HepG2 (cell line): Measurements from ENCODE around the gene KLRC4. TPM values are rescaled to one million over a fixed set of nuclear protein-coding genes. Genes with fewer than 3 reads are reported as not detected.

Experiments
- ATM ChIP-seq: fragments of 450-650 bp; IDR thresholded peaks from 2 replicates; pipeline ENCODE4 v1.7.1; 2017; ENCODE audit warnings: mild to moderate bottlenecking, borderline replicate concordance
- EED ChIP-seq: sonication (generic); formaldehyde crosslinking; IDR thresholded peaks from 2 replicates; pipeline ENCODE4 v1.5.0; 2020; ENCODE audit warnings: mild to moderate bottlenecking, missing genetic modification reagents
- FOXK2 ChIP-seq: fragments of 450-650 bp; IDR thresholded peaks from 2 replicates; pipeline ENCODE4 v1.6.1; 2016
- KMT2B ChIP-seq: IDR thresholded peaks from 2 replicates; pipeline ENCODE4 v1.6.1; 2016; ENCODE audit warnings: missing genetic modification reagents, missing compliant biosample characterization
- MBNL3 ChIP-seq: fragments of 250-450 bp; sonication (Bioruptor Pico); conservative IDR thresholded peaks from 2 replicates; pipeline ENCODE4 v1.8.0; 2022; ENCODE audit warnings: mild to moderate bottlenecking, inconsistent platforms
- MXD3 ChIP-seq: IDR thresholded peaks from 2 replicates; pipeline ENCODE4 v1.6.1; 2016; ENCODE audit warnings: mild to moderate bottlenecking, missing biosample characterization, missing genetic modification reagents
- NAIF1 ChIP-seq: sonication (generic); formaldehyde crosslinking; IDR thresholded peaks from 2 replicates; pipeline ENCODE4 v1.5.0; 2020; ENCODE audit warnings: mild to moderate bottlenecking, missing genetic modification reagents, borderline replicate concordance
- NCOA2 ChIP-seq: sonication (generic); formaldehyde crosslinking; IDR thresholded peaks from 2 replicates; pipeline ENCODE4 v1.8.0; 2022; ENCODE audit warnings: inconsistent platforms
- NFE2 ChIP-seq: sonication (generic); formaldehyde crosslinking; IDR thresholded peaks from 2 replicates; pipeline ENCODE4 v1.4.0; 2020; ENCODE audit warnings: missing genetic modification reagents
- RBAK ChIP-seq: sonication (generic); formaldehyde crosslinking; IDR thresholded peaks from 2 replicates; pipeline ENCODE4 v1.5.1; 2020; ENCODE audit warnings: mild to moderate bottlenecking, missing genetic modification reagents
- SRF ChIP-seq: IDR thresholded peaks from 2 replicates; pipeline ENCODE4 v1.6.1; 2011; ENCODE audit warnings: mild to moderate bottlenecking, low read depth, low read length, moderate library complexity
- SRSF4 ChIP-seq: fragments of 200-400 bp; formaldehyde crosslinking; IDR thresholded peaks from one replicate; pipeline ENCODE4 v1.6.1; 2018; ENCODE audit warnings: mild to moderate bottlenecking, low read depth, low read length, moderate library complexity; ENCODE audit not compliant: poor library complexity, severe bottlenecking
- ZFP36L2 ChIP-seq: sonication (generic); formaldehyde crosslinking; IDR thresholded peaks from 2 replicates; pipeline ENCODE4 v1.4.0; 2020; ENCODE audit warnings: missing genetic modification reagents
- ZGPAT ChIP-seq: IDR thresholded peaks from 2 replicates; pipeline ENCODE4 v1.6.1; 2016; ENCODE audit warnings: mild to moderate bottlenecking
- ZNF510 ChIP-seq: sonication (generic); formaldehyde crosslinking; IDR thresholded peaks from 2 replicates; pipeline ENCODE4 v1.4.0; 2020; ENCODE audit warnings: low read depth, mild to moderate bottlenecking, missing genetic modification reagents
- ZNF597 ChIP-seq: sonication (generic); formaldehyde crosslinking; IDR thresholded peaks from 2 replicates; pipeline ENCODE4 v1.5.0; 2020; ENCODE audit warnings: missing genetic modification reagents
- ZNF616 ChIP-seq: sonication (generic); formaldehyde crosslinking; IDR thresholded peaks from 2 replicates; pipeline ENCODE4 v1.5.0; 2020; ENCODE audit warnings: low read depth, mild to moderate bottlenecking, missing genetic modification reagents
- ZNF660 ChIP-seq: sonication (generic); formaldehyde crosslinking; IDR thresholded peaks from 2 replicates; pipeline ENCODE4 v1.5.1; 2020; ENCODE audit warnings: mild to moderate bottlenecking, low read depth, missing genetic modification reagents, borderline replicate concordance
- ZNF780A ChIP-seq: sonication (generic); formaldehyde crosslinking; IDR thresholded peaks from 2 replicates; pipeline ENCODE4 v1.8.0; 2022; ENCODE audit warnings: mild to moderate bottlenecking, missing genetic modification reagents, moderate library complexity
- ZNF816 ChIP-seq: sonication (generic); formaldehyde crosslinking; IDR thresholded peaks from 2 replicates; pipeline ENCODE4 v1.8.0; 2022; ENCODE audit warnings: missing genetic modification reagents, mild to moderate bottlenecking, borderline replicate concordance
- polyA plus RNA-seq, 8 experiments: library from polyadenylated mRNA; depleted of rRNA in 3 of 8; stranded (reverse) in 7 of 8; unstranded in 1 of 8; fragments of >200 nt; fragmentation: Illumina TruSeq in 4 of 8; extraction: Trizol in 4 of 8; gene quantifications; 2 replicates each; pipeline versions ENCODE4 v1.2.1 to v1.2.3, GENCODE V29; 2011 to 2016; ENCODE audit warnings: low read depth in 4 of 8, missing spikeins in 1 of 8, mixed read lengths in 1 of 8; ENCODE audit not compliant: insufficient read depth in 1 of 8
- total RNA-seq, 5 experiments: library from RNA; depleted of rRNA; stranded (reverse); fragments of >200 nt; fragmentation: Illumina TruSeq; extraction: Trizol; gene quantifications; 2 replicates each; pipeline ENCODE4 v1.2.3, GENCODE V29; 2016; ENCODE audit warnings: low read depth in 1 of 5
- TF ChIP-seq, protein P1 (sequence below): sonication (generic); formaldehyde crosslinking; IDR thresholded peaks from 2 replicates; pipeline ENCODE4 v1.5.1; 2020; ENCODE audit warnings: missing genetic modification reagents, mild to moderate bottlenecking, borderline replicate concordance
- TF ChIP-seq, protein P2 (sequence below): sonication (generic); formaldehyde crosslinking; IDR thresholded peaks from 2 replicates; pipeline ENCODE4 v1.4.0; 2020; ENCODE audit warnings: missing genetic modification reagents, borderline replicate concordance

KLRC4 gene
- total and polyA plus RNA-seq, 2 of the 13 experiments (the other 11 are each of a cell fraction or from before 2014, with no cell fraction given): 0.09 TPM; not detected in 1

GRCh38 chr12:10395390-10395998, 14.1 kb downstream of the KLRC4 start (continued):
- no peak for TF ChIP-seq MBNL3 (CRISPR knock-in tag)
- TF ChIP-seq ZNF597 (CRISPR knock-in tag): no peak
- TF ChIP-seq NCOA2 (CRISPR knock-in tag): 0 out of 2 replicates have a peak, but pooled peaks have one; percentile 23
- no peak for TF ChIP-seq MXD3
- no peak for TF ChIP-seq NFE2
- TF ChIP-seq, protein P1, sequence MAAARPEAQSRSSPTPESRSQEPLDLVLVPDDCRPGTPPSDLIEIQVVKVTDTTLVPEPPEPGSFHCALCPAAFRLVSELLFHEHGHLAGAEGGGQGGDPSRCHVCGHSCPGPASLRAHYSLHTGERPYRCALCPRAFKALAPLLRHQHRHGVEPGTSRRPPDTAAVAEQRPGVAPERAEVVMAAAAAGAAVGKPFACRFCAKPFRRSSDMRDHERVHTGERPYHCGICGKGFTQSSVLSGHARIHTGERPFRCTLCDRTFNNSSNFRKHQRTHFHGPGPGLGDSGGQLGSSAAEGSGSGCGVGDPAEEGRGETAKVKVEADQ: no peak
- no peak for TF ChIP-seq ZNF510
- no peak for TF ChIP-seq SRF
- no peak for TF ChIP-seq ZNF816 (CRISPR knock-in tag)
- TF ChIP-seq ATM: no peak
- TF ChIP-seq NAIF1: no peak
- no peak for TF ChIP-seq ZGPAT (CRISPR knock-in tag)
- no peak for TF ChIP-seq SRSF4
- TF ChIP-seq ZFP36L2 (CRISPR knock-in tag): no peak
- TF ChIP-seq ZNF780A (CRISPR knock-in tag): no peak
- no peak for TF ChIP-seq ZNF660 (CRISPR knock-in tag)
- TF ChIP-seq FOXK2: no peak
- no peak for TF ChIP-seq ZNF616 (CRISPR knock-in tag)
- TF ChIP-seq, protein P2, sequence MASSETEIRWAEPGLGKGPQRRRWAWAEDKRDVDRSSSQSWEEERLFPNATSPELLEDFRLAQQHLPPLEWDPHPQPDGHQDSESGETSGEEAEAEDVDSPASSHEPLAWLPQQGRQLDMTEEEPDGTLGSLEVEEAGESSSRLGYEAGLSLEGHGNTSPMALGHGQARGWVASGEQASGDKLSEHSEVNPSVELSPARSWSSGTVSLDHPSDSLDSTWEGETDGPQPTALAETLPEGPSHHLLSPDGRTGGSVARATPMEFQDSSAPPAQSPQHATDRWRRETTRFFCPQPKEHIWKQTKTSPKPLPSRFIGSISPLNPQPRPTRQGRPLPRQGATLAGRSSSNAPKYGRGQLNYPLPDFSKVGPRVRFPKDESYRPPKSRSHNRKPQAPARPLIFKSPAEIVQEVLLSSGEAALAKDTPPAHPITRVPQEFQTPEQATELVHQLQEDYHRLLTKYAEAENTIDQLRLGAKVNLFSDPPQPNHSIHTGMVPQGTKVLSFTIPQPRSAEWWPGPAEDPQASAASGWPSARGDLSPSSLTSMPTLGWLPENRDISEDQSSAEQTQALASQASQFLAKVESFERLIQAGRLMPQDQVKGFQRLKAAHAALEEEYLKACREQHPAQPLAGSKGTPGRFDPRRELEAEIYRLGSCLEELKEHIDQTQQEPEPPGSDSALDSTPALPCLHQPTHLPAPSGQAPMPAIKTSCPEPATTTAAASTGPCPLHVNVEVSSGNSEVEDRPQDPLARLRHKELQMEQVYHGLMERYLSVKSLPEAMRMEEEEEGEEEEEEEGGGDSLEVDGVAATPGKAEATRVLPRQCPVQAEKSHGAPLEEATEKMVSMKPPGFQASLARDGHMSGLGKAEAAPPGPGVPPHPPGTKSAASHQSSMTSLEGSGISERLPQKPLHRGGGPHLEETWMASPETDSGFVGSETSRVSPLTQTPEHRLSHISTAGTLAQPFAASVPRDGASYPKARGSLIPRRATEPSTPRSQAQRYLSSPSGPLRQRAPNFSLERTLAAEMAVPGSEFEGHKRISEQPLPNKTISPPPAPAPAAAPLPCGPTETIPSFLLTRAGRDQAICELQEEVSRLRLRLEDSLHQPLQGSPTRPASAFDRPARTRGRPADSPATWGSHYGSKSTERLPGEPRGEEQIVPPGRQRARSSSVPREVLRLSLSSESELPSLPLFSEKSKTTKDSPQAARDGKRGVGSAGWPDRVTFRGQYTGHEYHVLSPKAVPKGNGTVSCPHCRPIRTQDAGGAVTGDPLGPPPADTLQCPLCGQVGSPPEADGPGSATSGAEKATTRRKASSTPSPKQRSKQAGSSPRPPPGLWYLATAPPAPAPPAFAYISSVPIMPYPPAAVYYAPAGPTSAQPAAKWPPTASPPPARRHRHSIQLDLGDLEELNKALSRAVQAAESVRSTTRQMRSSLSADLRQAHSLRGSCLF (CRISPR knock-in tag): no peak
- TF ChIP-seq KMT2B (CRISPR knock-in tag): no peak
- no peak for TF ChIP-seq EED (CRISPR knock-in tag)
- no peak for TF ChIP-seq RBAK (CRISPR knock-in tag)
